ENCODE measurements around the gene PIGL.

- TF ChIP-seq CTCF (IDR thresholded peaks at IDR 0.05) (no peak), POLR2AphosphoS5 (IDR thresholded peaks at IDR 0.05) (no peak)
These were observed 103.0 kb downstream of the PIGL start for GRCh38 chr17:16319969-16320368.
